DMS114 treated with DMSO at 0.1 percent for 48 hours (cell line): Measurements from ENCODE around the gene SCYGR2.

Source experiments
- DNase-seq: peaks from one replicate; lab custom pipeline; 2025; ENCODE audit not compliant: unreplicated experiment; lab: John Stamatoyannopoulos, UW

Gene SCYGR2

DNA sequence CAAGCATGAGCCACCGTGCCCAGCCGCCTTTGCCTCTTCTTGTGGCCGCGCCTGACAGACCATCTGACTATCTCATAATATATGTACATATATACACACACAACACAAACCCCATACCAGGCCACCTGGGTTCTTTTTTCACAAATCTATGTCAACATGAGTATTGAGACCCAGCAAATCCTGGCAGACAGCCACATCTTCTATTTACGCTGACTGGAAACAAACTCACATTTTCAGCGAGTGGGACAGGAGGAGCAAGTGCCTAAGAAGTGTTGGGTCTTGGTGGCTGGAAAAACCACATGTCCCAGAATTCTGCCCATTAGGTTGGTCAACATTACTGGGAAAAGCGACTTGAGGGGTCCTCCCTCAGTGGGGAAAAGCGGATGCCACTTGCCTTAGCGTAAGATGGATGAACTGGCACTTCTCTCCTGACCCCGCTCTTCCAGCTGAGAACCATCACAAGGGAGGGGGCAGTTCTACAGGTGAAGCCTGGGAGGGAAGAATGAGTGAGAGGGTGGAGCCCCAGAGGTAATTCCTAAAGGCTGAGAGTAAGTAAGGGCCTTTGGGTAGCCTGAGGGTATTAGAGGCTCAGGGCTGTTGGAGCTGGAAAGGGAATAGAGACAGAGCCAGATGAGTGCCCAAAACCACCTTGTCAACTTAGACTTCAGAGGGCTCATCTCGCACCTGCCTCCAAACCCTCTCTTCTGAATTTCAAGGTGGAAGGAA lies 14.0 kb downstream of the SCYGR2 start:
- DNase-seq, result no peak

DNA sequence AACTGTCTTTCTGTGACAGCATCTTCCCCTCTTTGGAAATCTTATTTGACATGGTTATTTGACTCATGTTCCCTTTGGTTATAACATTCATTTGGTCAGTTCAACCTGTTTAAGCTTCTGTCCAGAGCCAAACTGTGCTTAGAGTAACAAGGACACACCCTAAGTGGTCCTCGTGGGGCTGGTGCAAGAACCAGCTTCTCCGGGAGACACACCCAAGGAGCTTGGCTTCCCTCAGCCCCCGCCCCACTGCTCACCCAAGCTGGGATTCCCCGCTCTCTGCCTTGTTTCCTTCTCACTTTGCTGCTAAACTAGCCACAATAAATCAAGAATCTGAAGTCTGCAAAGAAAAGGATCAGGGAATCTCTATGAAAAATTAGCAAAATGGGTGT lies 14.6 kb downstream of the SCYGR2 start:
- no peak for DNase-seq

DNA sequence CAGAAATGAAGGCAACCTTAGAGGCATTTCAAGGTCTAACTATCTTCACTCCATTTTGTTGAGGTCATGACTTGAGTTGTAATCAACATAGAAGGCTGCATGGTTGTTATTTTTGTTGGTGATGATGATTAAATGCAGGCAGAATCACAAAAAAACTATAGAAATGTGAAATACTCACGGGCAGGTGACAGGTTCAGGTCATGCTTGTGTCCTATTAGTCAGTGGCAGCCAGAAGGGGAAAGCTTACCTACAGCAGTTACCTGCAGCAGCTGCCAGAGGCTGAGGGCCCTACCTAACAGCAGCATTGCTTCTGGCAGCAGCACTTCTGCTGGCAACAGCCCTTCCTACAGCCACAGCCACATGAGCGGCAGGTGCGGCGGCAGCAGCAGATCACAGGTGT lies 15.6 kb downstream of the SCYGR2 start:
- DNase-seq, result no peak

DNA sequence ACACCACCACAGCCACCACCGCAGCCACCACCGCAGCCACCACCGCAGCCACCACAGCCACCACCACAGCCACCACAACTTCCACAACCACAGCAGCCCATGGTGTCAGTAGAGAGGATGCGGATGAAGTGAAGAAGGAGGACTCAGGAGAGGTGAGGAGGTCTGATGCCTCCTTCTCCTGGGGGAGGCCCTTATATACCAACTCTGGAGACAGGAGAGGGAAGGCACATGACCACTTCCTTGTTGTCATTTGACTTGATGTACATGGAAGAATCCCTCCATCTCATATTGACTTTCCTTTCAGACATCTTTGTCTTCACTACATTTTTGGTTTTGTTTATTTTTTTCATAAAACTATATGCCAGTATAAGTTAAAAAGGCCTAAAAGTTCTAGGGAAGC lies 16.0 kb downstream of the SCYGR2 start, which contains the start of gene SCYGR3:
SCYGR3 (minus strand) TSS at position 101 of the 400 bp plus-strand sequence; CDS start at position 101, 0 bp downstream.
- no peak for DNase-seq

DNA sequence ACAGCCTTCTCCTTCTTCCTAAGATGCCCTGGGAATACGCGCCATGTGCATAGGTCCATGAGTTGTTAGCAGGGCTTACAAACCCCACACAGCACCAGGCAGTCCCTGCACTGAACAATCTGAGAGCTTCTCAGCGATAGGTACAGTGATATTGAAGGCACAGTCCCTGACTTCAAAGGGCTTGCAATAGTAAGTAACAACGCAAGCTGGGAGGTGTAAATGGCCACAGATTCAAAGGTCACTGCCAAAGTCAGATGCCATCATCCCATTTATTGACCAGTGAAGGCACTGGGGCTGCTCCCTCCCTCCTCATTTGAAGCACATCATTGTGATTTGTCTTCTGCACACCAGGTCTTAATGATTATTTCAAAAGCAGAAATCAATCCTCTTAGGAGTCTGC lies 16.5 kb downstream of the SCYGR2 start:
- no peak for DNase-seq

DNA sequence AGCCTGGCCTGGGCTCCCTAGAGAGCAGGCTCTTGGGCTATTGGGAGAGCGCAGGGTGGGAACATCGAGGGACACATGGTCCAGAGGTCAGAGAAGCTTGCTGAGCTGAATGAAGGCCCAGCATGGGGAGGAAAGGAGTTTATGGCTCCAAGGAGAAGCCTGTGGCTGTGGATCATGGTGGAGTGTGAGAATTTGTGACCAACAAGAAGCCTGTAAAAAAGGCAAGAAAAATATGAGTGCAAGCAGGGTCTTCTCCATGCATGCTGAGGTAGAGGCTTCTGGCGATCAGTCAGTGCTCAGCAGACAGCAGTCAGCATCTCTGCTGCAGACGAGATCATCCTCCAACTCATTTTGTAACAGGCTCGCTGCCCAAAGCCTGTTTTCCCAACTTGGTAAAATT lies 17.2 kb downstream of the SCYGR2 start:
- no peak for DNase-seq

DNA sequence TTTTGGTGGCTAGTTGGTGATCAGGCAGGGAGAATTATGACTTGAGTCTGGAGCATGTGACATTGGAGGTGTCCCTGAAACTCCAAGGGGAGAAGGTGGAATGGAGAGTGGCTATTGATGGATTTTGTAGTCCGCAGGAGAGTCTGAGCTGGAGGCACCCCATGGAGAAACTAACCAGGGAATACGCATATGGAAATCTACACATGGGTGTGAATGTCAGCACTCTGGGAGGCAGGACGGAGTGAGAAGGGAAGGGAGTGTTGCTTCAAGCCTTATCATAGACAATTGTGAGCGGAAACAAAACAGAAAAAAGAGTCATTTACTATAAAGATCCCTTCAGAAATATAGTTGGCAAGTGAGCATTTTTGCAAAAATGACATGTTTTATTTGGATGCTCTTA lies 17.9 kb downstream of the SCYGR2 start:
- no peak for DNase-seq

DNA sequence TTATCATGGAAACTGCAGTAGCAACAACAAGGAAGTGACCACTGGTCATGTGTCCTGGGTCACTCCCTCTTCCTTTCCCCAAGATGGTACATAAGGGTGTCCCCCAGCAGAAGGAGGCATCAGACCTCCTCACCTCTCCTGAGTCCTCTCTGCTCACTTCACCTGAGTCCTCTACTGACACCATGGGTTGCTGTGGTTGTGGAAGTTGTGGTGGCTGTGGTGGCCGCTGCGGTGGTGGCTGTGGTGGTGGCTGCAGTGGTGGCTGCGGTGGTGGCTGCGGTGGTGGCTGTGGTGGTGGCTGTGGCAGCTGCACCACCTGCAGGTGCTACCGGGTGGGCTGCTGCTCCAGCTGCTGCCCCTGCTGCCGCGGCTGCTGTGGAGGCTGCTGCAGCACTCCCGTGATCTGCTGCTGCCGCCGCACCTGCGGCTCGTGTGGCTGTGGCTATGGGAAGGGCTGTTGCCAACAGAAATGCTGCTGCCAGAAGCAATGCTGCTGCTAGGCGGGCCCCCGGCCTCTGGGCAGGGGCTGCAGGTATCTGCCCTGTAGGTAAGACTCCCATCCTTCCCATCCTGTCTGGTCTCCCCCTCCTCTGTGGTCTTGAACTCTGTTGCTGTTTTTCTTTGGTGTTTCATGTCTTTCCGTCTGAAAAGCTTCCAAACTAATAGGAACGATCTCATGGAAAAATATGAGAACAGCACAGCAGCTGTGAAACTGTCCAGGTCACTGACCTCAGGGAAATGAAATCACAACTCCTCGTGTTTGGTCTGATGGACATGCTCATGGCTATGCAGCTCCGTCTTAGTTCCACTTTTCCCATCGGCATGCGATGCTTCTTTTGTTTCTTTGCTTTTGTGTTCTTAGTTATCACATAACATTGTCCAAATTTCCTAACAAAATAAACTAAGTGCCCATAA lies 18.9 kb downstream of the SCYGR2 start, which contains the start of gene SCYGR4:
SCYGR4 (plus strand) TSS at position 183 of the 915 bp plus-strand sequence; CDS start at position 183, 0 bp downstream.
- DNase-seq, result no peak

DNA sequence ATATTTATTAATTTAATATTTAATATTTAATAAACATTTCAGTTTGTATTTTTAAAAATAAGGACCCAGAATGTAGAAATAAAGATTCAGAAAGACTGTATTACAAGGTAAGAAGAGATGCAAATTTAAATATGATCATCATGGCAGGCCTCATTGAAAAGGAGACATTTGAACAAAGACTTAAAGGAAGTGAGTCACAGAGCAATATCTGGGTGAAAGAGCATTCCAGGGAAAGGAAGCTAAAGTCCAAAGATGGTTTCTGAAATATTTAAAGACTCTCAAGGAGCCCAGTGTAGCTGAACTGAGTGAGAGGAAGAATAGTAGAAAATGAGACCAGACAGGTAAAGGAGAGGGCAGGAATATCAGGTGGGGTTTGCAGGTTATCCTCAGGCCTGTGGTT lies 24.5 kb downstream of the SCYGR2 start:
- no peak for DNase-seq

DNA sequence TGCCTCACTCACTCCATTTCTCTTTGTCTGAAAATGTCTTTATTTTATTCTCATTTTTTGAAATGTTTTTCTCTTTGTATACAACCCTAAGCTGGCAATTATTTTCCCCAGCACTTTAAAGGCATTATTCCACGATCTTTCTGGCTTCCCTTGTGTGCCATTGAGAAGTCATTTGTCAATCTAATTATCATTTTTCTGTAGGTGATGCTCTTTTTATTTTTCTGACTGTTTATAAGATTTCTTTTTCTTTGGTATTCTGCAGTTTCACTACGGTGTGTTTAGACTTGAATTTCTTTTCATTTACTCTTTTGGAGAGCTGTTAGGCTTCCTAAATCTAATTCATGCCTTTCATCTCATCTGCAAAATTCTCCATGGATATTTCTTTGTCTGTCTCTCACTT lies 26.7 kb downstream of the SCYGR2 start:
- DNase-seq, result no peak

DNA sequence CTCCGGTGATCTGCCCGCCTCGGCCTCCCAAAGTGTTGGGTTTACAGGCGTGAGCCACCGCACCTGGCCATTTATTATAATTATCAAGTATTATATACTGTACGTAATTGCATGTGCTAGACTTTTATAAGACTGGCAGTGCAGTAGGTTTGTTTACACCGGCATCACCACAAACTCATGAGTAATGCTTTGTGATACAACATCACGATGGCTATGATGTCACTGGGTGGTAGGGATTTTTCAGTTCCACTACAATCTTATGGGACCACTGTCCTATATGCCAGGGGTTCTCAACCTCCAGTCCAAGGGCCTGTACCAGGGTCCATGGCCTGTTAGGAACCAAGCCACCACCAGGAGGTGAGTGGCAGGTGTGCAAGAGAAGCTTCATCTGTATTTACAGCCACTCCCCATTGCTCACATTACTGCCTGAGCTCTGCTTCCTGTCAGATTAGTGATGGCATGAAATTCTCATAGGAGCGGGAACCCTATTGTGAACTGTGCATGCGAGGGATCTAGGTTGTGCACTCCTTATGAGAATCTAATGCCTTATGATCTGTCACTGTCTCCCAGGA lies 28.0 kb downstream of the SCYGR2 start:
- DNase-seq, result no peak

DNA sequence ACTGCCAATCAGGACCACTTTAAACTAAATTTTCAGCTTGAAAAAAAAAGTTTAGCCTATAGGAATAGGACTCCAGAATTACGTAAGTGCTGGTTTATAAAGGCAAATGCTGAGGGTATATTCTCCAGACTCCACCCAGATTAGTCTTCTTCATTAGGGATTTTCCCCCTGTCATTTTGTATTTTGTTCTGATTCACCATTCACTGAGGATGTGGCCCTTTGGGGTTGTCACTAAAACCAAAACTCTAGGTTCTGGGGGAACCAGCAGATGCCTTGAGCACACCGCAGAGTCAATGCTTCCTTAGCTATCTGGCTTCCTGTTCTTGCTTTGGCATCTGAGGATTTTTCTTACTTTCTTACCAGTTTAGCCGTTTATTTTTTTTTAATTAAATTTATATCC lies 29.1 kb downstream of the SCYGR2 start:
- no peak for DNase-seq

DNA sequence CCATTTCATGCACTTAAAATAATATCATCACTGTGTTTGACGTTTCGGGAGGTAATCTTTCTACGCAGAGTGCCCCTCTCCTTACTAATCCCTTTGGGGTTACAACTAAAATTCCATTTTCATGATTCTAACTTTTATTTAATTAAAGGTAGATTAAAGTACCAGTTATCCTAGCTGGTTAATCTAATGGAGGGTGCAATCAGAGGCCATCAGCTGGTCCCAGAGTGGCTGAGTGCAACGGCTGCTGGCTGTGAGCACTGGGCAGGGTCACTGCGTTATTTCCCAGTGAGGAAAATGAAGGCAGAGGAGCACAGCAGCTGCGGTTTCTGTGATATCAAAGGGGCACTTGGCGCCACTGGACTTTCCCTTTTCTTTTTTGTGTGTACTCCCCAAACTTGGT lies 30.7 kb downstream of the SCYGR2 start:
- DNase-seq, result no peak

DNA sequence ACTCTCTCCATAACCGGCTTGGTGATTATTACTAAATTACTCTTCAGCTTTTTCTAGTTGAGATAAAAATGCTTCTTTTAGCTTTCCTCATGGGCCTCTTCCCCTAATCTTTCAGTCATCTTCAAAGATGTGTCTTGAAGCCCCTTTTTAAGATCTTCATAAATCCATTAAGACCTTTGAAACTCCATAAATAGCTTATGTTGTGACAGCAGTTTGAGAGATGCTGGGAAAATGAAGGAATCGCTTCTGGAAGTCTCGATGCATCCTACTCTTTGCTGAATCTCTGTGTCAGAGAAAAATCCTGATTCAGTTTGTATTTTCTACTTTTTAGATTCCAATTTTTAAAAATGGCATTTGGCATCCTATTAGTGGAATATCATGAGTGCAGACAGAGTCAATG lies 31.6 kb downstream of the SCYGR2 start:
- DNase-seq, result no peak

DNA sequence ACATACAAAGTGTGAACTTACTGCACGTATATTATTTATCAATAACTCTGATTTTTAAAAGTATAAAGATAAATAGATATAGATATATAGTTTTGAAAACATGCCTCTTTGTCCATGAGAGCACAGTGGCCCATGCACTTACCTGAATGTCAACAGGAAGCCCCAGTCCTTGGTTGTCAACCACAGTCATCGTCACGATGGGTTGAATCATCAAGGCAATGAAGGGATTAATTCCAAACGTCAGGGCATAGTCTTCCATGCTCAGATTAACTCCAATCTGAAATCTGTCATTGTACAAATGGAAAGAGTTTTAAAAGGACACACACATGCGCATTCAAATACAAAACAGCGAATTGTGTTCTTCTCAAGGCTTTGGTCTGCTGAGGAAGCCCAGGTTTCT lies 34.1 kb downstream of the SCYGR2 start:
- DNase-seq, result no peak

DNA sequence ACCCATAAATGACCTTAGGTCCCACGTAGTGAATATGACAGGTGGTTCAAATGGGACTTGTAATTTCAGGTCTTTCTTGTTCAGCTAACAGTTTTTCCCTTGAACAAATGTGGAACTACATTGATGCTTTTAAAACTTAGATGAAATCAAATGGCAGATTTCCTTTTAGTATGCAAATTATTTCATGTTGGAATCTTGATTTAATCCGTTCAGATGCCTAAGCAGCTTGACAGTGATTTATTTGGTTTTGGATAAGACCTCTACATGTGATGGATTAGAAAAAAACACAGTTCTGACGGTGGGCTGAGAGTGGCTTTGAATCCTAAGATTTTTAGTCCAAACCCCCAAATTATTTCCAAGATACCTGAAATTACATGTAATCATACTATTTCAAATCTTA lies 35.5 kb downstream of the SCYGR2 start:
- no peak for DNase-seq

DNA sequence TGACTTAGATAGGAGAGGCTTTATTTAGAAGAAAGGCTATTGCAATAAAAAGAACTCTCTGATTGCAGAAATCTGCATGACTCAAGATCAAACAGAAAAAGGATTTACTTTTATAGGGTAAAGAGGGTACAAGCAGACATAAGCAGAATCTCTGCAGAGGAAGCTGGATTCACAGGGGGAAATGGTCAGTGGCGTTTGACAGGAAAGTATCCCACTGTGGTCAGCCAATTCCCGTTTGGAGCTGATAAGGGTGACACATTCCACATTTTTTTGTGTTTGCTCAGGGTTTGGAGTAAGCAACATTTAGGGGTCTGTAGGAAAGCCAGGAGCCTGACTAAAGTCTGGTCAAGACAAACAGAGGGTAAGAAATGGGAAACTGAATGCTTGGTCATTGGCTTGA lies 44.0 kb downstream of the SCYGR2 start:
- DNase-seq, result no peak

DNA sequence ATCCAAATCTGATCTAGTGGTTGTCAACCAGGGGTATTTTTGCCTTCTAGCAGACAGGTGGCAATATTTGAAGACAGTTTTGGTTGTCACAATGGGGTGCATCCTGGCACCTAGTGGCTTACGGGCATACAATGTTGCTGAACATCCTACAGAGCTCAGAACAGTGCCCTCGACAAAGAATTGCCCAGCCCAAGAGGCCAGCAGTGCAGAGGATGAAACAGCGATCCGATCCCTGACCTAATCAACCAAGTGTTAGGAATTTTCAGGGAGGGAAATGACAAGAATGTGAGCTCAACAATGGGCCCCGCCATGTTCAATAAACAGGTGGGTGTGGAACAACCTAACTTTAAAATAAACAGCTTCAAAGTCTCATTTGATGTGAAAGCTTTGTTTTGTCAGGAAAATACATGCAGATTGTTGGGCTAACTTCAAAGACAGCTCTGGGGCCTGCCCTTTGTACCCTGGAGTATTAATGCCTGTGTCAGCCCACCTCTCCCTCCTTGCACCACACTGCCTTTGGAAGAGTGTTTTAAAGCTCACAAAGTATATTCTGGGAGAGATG lies 45.4 kb downstream of the SCYGR2 start:
- DNase-seq, result no peak
